K562 (cell line): Measurements from ENCODE around the gene DEPDC4. TPM values are rescaled to one million over a fixed set of nuclear protein-coding genes. Genes with fewer than 3 reads are reported as not detected.

Source experiments
- ASH1L ChIP-seq: fragments of 450-650 bp; IDR thresholded peaks from 2 replicates; pipeline ENCODE4 v1.6.1; 2018; ENCODE audit warnings: borderline replicate concordance, mild to moderate bottlenecking, low read depth; ENCODE audit not compliant: partially characterized antibody
- ATF7 ChIP-seq: fragments of 450-650 bp; IDR thresholded peaks from 2 replicates; pipeline ENCODE4 v1.7.1; 2014; ENCODE audit warnings: mild to moderate bottlenecking, moderate library complexity
- CSDE1 ChIP-seq, 2 experiments: fragments of 450-650 bp; IDR thresholded peaks; 2 replicates each; pipeline ENCODE4 v1.6.1; 2016; ENCODE audit warnings: mild to moderate bottlenecking in 1 of 2
- E2F6 ChIP-seq, 2 experiments: IDR thresholded peaks; 2 replicates each; pipeline ENCODE4 v1.6.1; 2011; ENCODE audit warnings: borderline replicate concordance in 1 of 2, control low read depth in 1 of 2, low read depth in 1 of 2, low read length in 1 of 2, mild to moderate bottlenecking in 1 of 2, mixed read lengths in 1 of 2, moderate library complexity in 1 of 2; ENCODE audit not compliant: insufficient read depth in 1 of 2, insufficient read length in 1 of 2, poor library complexity in 1 of 2, severe bottlenecking in 1 of 2; ENCODE audit errors: extremely low read depth in 1 of 2
- HLTF ChIP-seq: fragments of 450-650 bp; IDR thresholded peaks from 2 replicates; pipeline ENCODE4 v1.6.1; 2016
- HSF4 ChIP-seq: fragments of 250-450 bp; sonication (Bioruptor Pico); IDR thresholded peaks from 2 replicates; pipeline ENCODE4 v2.1.2; 2022; ENCODE audit warnings: mild to moderate bottlenecking, moderate library complexity, borderline replicate concordance
- JUNB ChIP-seq: fragments of 450-650 bp; formaldehyde crosslinking; conservative IDR thresholded peaks from 2 replicates; pipeline ENCODE4 v1.4.0; 2020; ENCODE audit warnings: mild to moderate bottlenecking
- L3MBTL2 ChIP-seq: fragments of 450-650 bp; IDR thresholded peaks from 2 replicates; pipeline ENCODE4 v1.6.1; 2016; ENCODE audit warnings: mild to moderate bottlenecking, moderate library complexity
- MYNN ChIP-seq, 2 experiments: sonication (generic); formaldehyde crosslinking in 1 of 2; IDR thresholded peaks; 2 replicates each; pipeline versions ENCODE4 v1.5.0 to v1.6.1; 2016 to 2020; ENCODE audit warnings: antibody characterized with exemption in 1 of 2, missing genetic modification reagents in 1 of 2
- NCOA2 ChIP-seq, 2 experiments: fragments of 450-650 bp; IDR thresholded peaks; 2 replicates each; pipeline ENCODE4 v1.6.1; 2018; ENCODE audit warnings: mild to moderate bottlenecking in 2 of 2, moderate library complexity in 1 of 2; ENCODE audit not compliant: partially characterized antibody in 2 of 2
- NCOR1 ChIP-seq: fragments of 450-650 bp; IDR thresholded peaks from 2 replicates; pipeline ENCODE4 v1.6.1; 2016; ENCODE audit warnings: mild to moderate bottlenecking, moderate library complexity
- PHB ChIP-seq: fragments of 250-450 bp; sonication (Bioruptor Pico); IDR thresholded peaks from 2 replicates; pipeline ENCODE4 v1.5.0; 2021
- POLR2A ChIP-seq: fragments of 450-650 bp; conservative IDR thresholded peaks from 2 replicates; pipeline ENCODE4 v1.6.1; 2016
- RUNX1 ChIP-seq: sonication (generic); IDR thresholded peaks from 2 replicates; pipeline ENCODE4 v1.6.1; 2016; ENCODE audit warnings: antibody characterized with exemption, low read depth
- SIRT6 ChIP-seq: IDR thresholded peaks from one replicate; pipeline ENCODE4 v1.6.1; 2012; ENCODE audit warnings: low read depth, mild to moderate bottlenecking, control low read depth, inconsistent platforms, low read length, moderate library complexity
- TAF7 ChIP-seq: fragments of 450-650 bp; IDR thresholded peaks from 2 replicates; pipeline ENCODE4 v1.6.1; 2016; ENCODE audit warnings: missing genetic modification characterization, missing compliant biosample characterization
- TBL1XR1 ChIP-seq, 2 experiments: IDR thresholded peaks; 2 replicates each; pipeline ENCODE4 v1.6.1; 2012; ENCODE audit warnings: improper control_type of control experiment in 2 of 2, low read length in 2 of 2, mild to moderate bottlenecking in 1 of 2
- TBP ChIP-seq: optimal IDR thresholded peaks from 2 replicates; pipeline ENCODE3; 2011; ENCODE audit warnings: low read depth, low read length, improper control_type of control experiment
- TCF3 ChIP-seq: sonication (generic); formaldehyde crosslinking; IDR thresholded peaks from 2 replicates; pipeline ENCODE4 v1.4.0; 2020; ENCODE audit warnings: mild to moderate bottlenecking, missing genetic modification reagents
- TOE1 ChIP-seq, 2 experiments: fragments of 450-650 bp in 1 of 2; sonication (generic) in 1 of 2; formaldehyde crosslinking in 1 of 2; IDR thresholded peaks; 2 replicates each; pipeline versions ENCODE4 v1.7.1 to v1.8.0; 2016 to 2022; ENCODE audit warnings: borderline replicate concordance in 2 of 2, mild to moderate bottlenecking in 2 of 2, antibody characterized with exemption in 1 of 2, inconsistent platforms in 1 of 2, low read depth in 1 of 2, missing genetic modification reagents in 1 of 2, moderate library complexity in 1 of 2
- TRIM24 ChIP-seq, 2 experiments: fragments of 450-650 bp; IDR thresholded peaks; 2 replicates each; pipeline ENCODE4 v1.6.1; 2016
- VEZF1 ChIP-seq: fragments of 200-800 bp; sonication (Bioruptor generic); IDR thresholded peaks from 2 replicates; pipeline ENCODE4 v1.6.1; 2017; ENCODE audit warnings: missing genetic modification characterization, missing compliant biosample characterization
- ZBED1 ChIP-seq: IDR thresholded peaks from 2 replicates; pipeline ENCODE4 v1.6.1; 2014
- ZC3H8 ChIP-seq: fragments of 450-650 bp; IDR thresholded peaks from 2 replicates; pipeline ENCODE4 v1.6.1; 2017
- ZNF121 ChIP-seq: sonication (generic); formaldehyde crosslinking; conservative IDR thresholded peaks from 2 replicates; pipeline ENCODE4 v1.8.0; 2022; ENCODE audit warnings: missing genetic modification reagents
- ZNF395 ChIP-seq: fragments of 200-800 bp; sonication (Bioruptor generic); IDR thresholded peaks from 2 replicates; pipeline ENCODE4 v1.6.1; 2017; ENCODE audit warnings: missing genetic modification characterization, missing compliant biosample characterization
- ZSCAN32 ChIP-seq: fragments of 450-650 bp; formaldehyde crosslinking; IDR thresholded peaks from 2 replicates; pipeline ENCODE4 v1.4.0; 2020; ENCODE audit warnings: mild to moderate bottlenecking, moderate library complexity
- polyA plus RNA-seq, 8 experiments: library from polyadenylated mRNA; depleted of rRNA in 4 of 8; stranded (reverse) in 5 of 8; unstranded in 3 of 8; fragments of >200 nt; fragmentation: Nextera tagmentation in 2 of 8; fragmentation: Illumina TruSeq in 1 of 8; extraction: Ambion mirVana in 2 of 8; extraction: Trizol in 1 of 8; gene quantifications; 2 replicates each; pipeline versions ENCODE4 v1.2.1 to v1.2.3, GENCODE V29; 2011 to 2014; ENCODE audit warnings: inconsistent platforms in 1 of 8, missing spikeins in 1 of 8
- total RNA-seq, 7 experiments: library from RNA; depleted of rRNA in 6 of 7; stranded (reverse); fragments of >200 nt in 6 of 7; fragmentation: Illumina TruSeq in 2 of 7; extraction: Trizol in 2 of 7; gene quantifications; 2 replicates each; pipeline versions ENCODE4 v1.2.1 to v1.2.3, GENCODE V29; 2011 to 2021; ENCODE audit warnings: low replicate concordance in 1 of 7

The DEPDC4 gene
- total and polyA plus RNA-seq, 9 of the 15 experiments (the other 6 are each of a cell fraction or from before 2014, with no cell fraction given) = 3.6 to 13.2 (median 7.4) TPM

- TF ChIP-seq TBP (no peak), ATF7 (0 out of 2 replicates have a peak, but pooled peaks have one; percentile 20), POLR2A (no peak), JUNB (no peak), NCOA2 (IDR thresholded peaks at IDR 0.05; ENCODE audit: partially characterized antibody in 2 of 2) (no peak), ZNF395 (CRISPR knock-in tag) (peak; percentile 36), HSF4 (CRISPR knock-in tag) (no peak), TOE1 (IDR thresholded peaks at IDR 0.05; ENCODE audit: borderline replicate concordance) (no peak), TOE1 (CRISPR knock-in tag; IDR thresholded peaks at IDR 0.05; ENCODE audit: borderline replicate concordance, low read depth) (no peak), VEZF1 (no peak), RUNX1 (no peak), PHB (CRISPR knock-in tag) (no peak), NCOR1 (no peak), TRIM24 (IDR thresholded peaks at IDR 0.05) (peak; percentile 52 to 58; a peak in 2 of 4 replicates), E2F6 (IDR thresholded peaks at IDR 0.05; ENCODE audit: borderline replicate concordance in 1 of 2, extremely low read depth in 1 of 2, insufficient read depth in 1 of 2, insufficient read length in 1 of 2, low read depth in 1 of 2, low read length in 1 of 2, poor library complexity in 1 of 2, severe bottlenecking in 1 of 2) (no peak), TBL1XR1 (IDR thresholded peaks at IDR 0.05; ENCODE audit: low read length in 2 of 2) (no peak), TCF3 (CRISPR knock-in tag) (no peak), HLTF (no peak), ZC3H8 (no peak), SIRT6 (no peak), L3MBTL2 (peak; percentile 30; the same call in 1 of the 2 replicates), MYNN (IDR thresholded peaks at IDR 0.05) (0 out of 2 replicates have a peak, but pooled peaks have one; percentile 10), MYNN (CRISPR knock-in tag; IDR thresholded peaks at IDR 0.05) (no peak), ZBED1 (no peak), ZSCAN32 (CRISPR knock-in tag) (peak; percentile 51; the same call in 1 of the 2 replicates), ZNF121 (CRISPR knock-in tag) (no peak), CSDE1 (IDR thresholded peaks at IDR 0.05) (no peak), TAF7 (tag) (no peak), ASH1L (no peak)
Measured at GRCh38 chr12:100265732-100266584, 921 bp downstream of the DEPDC4 start (continued).
